OCI-M1 (cell line): Measurements from ENCODE around the gene AGBL3.

Experiments used
- DNase-seq: peaks from one replicate; lab custom pipeline; 2025; lab: John Stamatoyannopoulos, UW

Gene AGBL3

DNA sequence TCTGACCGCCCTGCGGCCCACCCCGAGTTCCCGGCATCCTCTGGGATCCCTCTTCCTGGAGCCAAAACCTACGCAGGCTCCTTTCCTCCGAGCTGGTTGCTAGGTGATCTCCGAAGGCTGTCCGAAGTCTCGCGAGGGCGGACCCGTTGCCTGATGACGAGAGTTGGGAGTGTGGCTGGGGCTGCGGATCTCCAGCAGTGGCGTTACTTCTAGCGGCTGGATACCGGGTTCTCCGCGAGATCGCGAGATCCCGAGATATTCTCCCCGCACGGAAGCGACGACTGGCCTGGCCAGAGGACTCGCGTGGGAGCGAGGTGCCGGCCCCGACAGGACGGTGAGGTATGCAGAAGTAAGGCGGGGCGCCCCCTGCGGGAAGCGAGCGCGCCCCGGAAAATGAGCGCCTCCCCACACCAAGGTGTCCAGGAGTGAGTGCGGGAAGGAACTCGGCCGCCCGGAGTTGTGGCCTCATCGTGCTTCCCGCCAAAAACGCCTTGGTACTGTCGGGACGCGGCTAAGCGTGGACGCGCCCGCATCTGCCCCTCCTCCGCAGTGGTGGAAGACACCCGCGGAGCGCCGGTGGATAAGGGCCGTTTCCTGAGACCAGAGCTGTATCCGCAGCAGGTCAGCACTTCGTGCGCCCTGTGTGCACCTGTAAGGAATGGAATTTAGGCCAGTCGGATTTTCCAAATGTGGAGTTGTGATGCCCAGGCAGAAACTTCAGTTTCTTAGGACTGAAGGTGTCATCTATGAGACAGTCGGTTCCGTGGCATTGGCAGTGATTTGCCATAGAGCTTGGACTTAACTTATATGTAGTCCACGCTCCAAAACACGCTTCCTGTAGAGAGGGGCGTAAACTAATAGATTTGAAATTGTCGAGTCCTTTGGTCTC lies at the start of gene AGBL3:
Gene AGBL3, plus strand, starts transcription at position 146 of the 889 bp plus-strand sequence. CDS start 1,426 bp downstream, outside the sequence.
- peak; percentile 91 for DNase-seq

DNA sequence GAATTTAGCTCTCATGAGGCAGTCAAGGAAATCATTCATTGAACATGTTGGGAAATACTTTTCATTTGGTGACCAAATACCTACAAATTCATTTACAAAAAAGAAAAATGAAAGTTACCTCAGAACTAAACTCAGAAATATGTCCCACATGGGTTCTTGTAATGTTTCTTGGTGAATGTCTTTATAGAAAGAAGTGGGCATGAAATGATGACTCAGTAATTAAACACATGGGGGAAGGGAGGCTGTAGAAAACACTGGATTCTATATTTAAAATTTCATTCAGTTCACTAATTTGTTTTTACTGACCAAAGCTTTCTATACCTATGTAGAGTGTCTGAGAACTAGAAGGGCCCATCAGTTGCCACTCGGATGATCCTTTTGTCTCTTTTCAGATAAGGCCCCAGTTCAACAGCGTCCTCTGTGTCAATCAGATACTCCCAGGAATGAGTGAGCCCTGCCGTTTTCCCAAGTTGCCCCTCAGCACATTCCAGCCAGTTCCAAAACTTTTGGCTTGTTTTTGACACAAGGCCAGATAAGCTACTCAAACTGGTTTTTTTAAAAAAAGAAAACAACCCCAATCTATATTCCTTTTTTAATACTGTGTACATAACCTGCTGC lies 49.3 kb upstream of the AGBL3 start:
- DNase-seq, result no peak

DNA sequence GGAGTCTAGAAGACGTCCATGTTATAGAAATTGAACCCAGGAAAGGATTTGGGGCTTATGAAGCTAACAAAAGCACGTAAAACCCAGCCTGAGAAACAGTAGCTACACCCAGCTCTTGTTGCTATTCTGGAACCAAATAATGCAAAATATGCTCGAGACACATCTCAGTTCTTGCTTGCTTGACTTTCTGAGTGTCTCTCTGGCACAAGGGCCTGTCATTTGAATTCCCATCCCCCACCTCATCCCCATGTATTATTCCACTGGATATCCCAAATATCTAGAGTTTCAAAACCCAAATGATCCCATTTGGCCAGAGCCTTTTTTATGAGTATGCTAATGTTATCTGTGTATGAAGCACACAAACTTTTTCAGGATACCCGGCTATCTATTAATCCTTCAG lies 48.2 kb upstream of the AGBL3 start:
- no peak for DNase-seq

DNA sequence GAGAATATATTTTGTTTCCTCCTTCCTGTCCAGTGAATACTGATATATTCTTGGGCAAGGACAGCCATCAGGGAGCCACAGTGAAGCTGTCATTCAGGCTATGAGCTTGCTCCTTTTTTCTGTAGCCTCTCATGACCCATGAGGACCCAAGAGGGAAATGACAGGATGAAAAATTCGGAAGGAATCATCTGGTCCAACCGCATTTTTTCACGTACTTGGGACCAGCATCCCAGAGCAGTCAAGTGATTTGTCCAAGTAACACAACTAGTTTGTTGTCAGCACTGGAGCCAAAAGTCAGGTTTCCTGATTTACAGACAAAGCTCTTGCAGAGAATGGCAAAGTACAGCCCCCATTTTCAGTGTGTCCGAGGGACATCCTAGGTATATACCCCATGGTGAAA lies 47.2 kb upstream of the AGBL3 start:
- no peak for DNase-seq

DNA sequence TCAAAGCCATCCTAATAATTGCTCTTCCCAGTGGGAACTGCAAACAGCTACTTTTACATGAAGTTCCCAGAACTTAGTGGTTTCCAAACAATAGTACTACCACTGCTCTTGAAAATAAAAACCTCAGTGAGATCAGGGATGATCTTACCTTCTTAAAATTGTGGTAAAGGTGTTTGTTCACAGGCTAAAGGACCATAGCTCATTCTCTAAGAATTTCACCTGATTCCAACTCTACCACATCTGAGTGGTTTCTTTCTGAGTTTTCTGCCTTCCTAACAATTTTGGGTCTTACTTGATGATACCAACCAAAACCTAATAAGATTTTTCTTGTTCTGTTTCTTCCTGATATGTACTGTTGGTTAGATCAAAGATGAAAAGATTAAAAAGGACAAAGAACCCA lies 45.6 kb upstream of the AGBL3 start:
- DNase-seq, result no peak

DNA sequence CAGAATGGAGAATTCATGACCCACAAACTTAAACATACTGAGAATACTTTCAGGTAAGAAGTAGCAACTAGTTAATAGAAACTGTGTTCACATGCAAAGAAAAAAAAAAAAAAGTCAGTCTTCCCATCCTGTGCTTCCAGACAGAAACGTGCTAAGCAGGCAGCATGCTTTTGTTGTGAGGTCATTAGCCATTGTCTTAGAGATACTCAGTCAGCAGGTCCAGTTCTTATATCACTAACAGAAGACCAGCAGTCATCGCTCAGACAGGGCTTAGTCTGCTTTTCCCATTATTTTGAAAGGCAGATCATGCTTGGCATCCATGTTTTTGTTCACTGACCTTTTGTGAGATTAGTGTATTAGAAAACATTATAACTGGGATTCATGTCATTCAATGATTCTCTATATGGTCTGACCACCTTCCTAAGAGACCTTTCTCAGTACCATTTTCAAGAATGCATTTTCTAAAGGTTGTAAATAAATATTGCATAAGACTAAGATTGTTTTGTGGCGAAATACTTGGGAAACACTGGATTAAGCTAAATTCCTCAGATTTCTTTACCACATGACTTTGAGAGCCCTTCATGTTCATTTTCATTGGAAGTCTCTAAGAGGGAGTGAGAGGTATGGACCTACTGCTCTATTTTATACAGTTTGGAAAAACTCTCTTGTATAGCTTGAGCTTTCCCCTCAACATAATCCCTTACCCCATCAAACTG lies 45.0 kb upstream of the AGBL3 start:
- DNase-seq, result no peak

DNA sequence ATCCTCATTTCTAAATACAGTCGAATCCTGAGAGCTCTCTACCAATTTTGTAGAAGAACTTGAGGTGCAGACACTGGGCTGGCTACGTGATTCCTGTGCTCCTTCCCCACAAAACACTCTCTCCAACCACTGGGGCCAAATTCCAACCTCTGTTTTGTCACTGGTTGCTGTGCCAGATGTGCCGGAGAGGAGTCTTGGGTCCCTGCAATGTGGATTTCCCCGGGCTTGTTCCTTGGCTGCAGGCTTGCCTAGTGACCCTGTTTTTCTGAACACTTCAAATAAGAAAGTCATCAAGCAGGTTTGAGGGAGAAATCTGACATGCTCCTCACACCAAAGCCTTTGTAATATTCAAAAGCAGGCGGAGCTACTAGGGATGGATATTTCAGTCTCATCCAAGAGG lies 44.4 kb upstream of the AGBL3 start:
- no peak for DNase-seq

DNA sequence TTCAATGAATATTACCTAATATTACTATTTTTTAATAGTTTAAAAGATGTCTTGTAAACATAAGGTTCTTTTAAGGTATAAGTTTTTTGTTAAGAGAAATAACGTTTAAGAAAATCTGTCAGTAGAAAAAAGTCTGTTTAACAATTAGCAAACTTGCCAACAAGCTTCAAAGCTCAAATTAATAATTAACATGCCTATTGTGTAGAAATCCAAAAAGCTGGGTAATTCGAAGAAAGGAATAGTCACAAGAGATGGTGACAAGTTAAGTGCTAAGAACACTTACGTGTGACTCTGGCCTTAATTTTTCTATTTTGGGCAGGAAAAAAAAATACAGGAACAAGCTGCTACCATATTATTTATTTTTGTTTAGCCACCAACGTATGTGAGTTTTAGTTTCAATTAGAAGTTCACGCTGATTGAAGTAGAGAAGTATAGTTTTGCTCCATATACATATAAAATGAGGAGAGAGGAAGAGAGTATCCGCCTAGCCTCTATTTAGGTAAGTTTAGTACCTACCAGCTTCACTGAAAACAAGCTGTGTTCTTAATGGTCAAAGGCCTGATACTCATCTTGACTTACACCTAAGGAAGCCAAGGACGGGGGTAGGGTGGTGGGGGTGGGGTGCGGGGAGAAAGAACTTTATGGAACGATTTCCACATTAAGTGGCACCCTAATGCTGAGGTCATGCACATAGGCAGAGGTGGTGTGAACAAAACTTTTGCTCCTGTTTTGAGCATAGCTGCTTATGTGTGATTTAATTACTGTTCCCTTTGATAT lies 43.4 kb upstream of the AGBL3 start:
- no peak for DNase-seq

DNA sequence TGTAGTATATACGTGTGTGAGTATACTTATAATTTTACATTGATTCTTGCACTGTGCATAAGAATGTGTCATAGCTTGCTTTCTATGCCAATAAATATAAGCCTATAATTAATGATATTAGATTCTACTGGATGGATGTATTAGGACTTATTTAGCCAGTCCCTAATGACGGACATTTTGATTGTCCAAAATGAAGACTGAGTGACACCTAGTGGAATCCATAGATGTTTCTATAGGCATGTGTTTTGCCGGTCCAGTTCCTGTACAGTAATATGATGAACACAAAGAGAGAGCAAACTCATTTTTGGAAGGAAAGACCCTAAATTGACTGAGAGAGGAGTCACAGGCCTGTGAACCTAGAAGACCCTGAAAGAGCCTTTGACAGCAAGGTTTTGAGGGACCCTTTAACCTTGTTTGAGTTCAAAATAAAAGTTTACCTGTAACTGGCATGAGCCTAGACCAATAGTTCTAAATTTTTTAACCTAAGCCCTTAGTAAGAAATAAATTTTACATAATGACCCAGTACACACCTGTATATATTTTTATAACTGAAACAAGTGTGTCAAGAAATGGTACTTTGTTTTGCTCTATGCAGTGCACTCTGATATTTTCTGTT lies 42.4 kb upstream of the AGBL3 start:
- DNase-seq, result peak; percentile 29

DNA sequence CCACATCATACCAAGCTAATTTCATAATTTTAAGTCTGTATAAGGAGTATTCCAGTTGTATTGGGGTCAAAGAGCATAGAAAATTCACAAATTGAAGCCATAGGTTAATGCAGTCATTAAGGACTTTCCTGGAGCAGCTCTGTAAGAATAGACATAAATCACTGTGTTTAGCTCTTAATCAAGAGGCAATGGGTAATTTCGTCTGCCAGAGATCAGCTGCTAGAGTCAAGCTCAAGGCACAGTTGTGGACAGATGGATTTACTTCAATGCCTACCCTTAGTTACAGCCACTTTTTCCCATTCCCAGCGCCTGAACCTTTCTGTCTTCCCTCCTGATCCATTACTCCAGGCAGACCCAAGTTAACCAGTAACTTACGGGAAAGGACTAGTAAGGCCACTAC lies 40.6 kb upstream of the AGBL3 start:
- no peak for DNase-seq

DNA sequence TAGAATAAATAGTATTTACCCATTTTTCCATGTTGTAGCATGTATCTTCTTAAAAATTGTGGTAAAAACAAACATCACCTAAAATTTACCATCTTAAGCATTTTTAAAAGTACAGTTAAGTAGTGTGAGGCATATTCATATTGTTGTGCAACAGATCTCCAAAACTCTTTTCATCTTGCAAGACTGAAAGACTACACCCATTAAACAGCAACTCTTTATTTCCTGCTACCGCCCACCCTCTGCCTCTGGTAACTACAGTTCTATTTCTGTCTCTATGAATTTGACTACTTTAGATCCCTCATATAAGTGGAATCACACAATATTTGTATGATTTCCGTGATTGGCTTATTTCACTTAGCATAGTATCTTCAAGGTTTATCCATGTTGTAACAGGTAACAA lies 40.0 kb upstream of the AGBL3 start:
- no peak for DNase-seq

DNA sequence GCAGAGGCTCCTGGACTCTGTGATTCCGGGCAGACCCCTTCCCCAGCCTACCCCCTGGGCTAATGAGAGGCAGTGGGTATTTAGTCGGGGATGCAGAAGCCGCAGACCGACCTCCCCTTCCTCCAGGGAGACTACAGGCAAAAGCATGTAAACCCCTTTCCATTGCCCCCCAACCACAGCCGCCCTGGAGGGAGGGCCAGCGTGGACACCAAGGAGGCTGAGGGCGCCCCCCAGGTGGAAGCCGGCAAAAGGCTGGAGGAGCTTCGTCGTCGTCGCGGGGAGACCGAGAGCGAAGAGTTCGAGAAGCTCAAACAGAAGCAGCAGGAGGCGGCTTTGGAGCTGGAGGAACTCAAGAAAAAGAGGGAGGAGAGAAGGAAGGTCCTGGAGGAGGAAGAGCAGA lies 39.0 kb upstream of the AGBL3 start:
- DNase-seq, result no peak

DNA sequence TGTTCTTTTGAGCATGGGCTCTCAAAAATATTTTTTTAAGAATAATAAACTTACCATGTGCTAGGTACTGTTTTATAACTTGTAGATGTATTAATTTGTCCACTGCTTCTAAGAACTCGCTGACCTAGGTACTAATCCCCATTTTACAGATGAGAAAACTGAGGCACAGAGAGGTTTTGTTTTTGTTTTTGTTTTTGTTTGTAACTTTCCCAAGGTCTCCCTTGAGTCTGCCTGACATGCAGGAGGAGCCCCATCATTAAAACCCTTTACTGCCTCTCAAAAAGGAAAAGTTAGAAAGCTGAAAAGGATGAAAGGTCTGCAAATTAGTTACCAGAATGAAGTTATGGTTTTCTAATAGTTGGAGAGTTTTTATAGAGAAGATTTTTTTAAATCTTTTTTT lies 38.5 kb upstream of the AGBL3 start:
- no peak for DNase-seq

DNA sequence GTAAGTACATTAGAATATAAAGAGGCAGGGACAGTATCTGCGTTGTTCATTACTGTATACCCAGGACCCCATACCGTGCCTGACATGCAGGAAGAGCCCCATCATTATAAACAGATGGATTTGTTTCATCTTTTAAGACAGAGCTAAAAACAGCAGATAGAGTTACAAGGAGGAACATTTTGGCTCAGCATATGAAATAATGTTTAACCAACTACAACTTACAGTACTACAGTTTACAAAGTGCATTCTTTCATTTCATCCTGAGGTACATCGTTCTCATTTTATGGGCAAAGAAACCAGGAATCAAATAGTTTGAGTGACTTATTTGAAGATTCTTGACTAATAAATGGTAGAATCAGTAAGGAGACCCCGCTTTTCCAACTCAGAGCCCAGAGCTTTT lies 38.1 kb upstream of the AGBL3 start:
- no peak for DNase-seq

DNA sequence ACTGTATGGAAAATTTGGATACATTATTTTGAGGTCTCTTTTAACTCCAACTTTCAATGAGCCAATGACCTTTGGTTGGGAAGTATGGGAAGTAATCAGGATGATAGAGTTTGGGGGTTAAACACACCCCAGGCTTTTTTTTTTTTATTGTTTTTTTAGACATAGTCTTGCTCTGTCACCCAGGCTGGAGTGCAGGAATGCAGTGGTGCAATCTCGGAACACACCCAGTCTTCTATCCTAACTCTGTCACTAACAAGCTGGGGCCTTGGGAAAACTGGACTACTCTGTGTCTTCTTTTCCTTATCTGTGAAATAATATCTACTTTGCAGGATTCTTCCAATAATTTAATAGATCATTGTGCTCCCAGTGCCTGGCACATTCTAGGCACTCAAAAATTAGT lies 37.6 kb upstream of the AGBL3 start:
- DNase-seq, result no peak

DNA sequence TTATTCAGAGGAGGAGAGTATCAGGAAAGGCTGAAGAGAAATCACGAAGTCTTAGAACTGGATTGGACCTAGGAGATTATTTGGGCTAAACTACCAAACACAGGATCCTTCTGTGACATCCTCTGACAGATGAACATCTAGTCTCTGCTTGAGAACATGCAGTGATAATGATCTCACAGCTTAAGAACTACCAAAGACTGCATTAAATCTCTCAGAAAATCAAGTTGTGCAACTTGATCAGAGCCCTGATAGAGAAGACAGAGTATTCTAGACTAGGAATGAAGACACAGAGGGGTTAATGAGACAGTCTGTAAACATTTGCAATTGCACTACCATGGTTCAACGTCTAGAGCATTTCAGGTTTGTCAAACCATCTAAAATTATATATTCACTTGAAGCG lies 37.1 kb upstream of the AGBL3 start:
- no peak for DNase-seq

DNA sequence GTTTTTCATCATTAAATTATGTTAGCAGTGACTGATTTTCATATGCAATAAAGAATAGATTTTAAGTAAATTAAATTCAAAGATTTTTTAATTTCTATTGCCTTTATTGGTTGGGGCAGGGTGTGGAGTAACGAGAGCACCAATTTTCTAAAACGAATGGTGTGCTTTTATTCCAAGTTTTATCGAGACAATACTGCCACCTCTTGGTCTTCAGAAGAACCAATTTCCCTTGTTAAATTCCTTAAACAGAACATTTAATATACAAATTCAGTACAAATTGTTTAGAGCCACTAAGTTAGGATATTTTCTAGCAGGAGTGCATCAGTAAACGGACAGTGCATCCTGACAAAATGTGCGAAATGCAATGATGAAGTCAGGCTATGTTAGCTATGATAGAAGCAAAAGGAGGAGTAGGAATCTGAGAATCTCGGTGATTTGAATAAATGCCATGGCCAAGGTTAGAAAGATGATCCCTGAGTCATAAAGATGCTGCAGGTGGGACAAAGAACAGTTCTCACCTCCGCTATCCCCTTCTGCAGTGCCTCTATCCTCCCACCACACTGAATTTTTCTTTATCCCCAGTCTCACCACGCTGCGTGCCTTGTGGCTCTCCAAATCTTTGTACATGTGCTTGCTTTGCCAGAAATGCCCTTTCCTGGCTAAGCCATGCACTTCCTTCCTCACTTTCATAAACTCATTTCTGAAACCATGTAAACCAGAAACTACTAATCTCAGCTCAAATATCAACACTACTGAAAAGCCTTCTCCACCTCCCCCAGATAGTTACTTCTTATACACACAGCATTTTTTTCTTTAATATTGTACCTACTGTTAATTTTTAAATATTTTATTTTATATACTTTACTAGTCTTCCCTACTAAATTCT lies 31.9 kb upstream of the AGBL3 start:
- peak; percentile 44 for DNase-seq

DNA sequence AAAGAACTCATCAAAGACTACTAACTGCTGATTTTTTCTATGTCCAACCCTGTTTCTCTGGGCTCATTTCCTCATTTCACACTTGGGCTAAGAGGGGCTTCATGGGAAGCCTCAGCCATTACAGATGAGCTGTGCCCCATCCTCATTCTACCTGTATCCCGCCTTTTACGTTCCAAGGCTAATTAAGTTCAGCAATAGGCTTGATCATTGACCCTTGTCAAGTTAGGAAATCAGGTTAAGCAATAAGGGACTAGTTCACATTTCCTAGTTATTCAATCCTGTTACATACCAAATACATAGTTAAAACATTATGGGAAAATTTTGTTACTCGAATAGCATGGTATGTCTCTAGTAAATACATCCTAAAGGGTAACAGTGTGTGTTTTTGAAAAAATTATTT lies 29.3 kb upstream of the AGBL3 start:
- no peak for DNase-seq

DNA sequence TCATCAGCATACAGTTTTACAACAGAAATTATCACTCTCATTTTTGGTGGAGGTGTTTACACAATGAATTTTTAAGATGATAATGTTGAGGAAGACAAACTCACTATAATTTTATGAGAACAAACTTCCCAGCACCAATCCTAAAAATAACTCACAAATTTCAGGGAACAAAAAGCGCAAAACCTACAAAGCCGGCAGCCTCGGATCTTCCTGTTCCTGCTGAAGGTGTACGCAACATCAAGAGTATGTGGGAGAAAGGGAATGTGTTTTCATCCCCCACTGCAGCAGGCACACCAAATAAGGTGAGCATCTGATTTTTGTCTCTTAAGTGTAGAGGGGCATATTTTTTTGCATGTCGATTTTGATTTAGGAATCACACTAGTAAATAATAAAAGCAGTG lies 26.5 kb upstream of the AGBL3 start:
- no peak for DNase-seq

DNA sequence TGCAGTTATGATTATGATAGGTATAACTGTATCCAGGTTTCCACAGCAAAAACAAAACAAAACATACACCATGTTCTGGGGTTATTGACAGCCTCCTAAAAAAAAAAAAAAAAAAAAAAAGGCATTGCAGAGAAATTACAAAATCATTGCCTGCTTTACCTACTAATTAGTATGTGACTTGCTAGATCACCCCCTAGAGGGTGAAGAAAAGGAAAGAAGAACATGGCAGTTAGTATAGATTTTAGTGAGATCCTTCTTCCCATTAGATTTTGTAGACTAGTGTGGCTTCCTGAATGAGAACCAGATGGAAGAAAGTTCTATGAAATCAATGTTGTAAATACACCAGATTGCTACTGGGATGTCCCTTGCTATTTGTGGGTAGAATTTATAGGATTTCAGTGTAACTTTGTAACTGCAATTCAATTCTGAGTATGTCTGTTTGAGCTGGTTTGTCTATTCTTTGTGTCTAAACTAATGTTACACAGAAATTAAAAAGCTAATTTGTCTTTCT lies 24.0 kb upstream of the AGBL3 start:
- DNase-seq, result no peak

DNA sequence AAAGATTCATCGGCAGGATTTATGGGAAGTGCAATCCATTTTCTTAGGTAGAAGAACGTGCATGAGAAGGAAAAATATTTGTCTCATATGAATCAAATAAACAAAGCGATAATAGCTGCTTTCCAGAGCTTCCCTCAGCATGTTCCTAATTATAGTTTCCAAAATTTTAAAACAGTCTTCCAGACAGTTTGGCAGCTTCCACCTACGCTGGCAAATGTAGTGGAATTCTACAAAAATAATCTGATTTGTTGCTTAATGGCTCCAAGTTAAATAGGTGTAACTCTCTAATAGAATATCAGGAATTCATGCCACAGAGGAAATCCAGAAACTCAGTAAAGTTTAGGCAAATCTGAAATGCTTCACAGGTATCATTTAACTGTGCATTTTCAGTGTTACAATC lies 23.3 kb upstream of the AGBL3 start:
- DNase-seq, result no peak
